Heart right ventricle (tissue), 16 donors: ENCODE data around the gene CACNA1G. TPM values are rescaled to one million over a fixed set of nuclear protein-coding genes. Genes with fewer than 3 reads are reported as not detected.

ENCODE experiments used
- ATAC-seq, 8 donors: fragments of 200-7000 bp; cut with Tn5 transposase; one replicate each; pipeline ENCODE4 v1.9.1; 2020; ENCODE audit warnings: mild to moderate bottlenecking in 8 of 8, moderate library complexity in 8 of 8, moderate number of reproducible peaks in 1 of 8
- DNase-seq, 2 donors: peaks; one replicate each; pipeline ENCODE4 v3.0.0-alpha.2; 2020
- H3K27ac ChIP-seq, 10 donors: fragments of 200-600 bp; sonication (generic) in 2 of 10; one replicate each; pipeline versions ENCODE4 v1.5.0 to v1.8.0; 2020 to 2022; ENCODE audit warnings: mild to moderate bottlenecking in 3 of 10
- H3K27me3 ChIP-seq, 7 donors: fragments of 200-600 bp; one replicate each; pipeline ENCODE4 v1.8.0; 2021 to 2022; ENCODE audit warnings: mild to moderate bottlenecking in 2 of 7
- H3K36me3 ChIP-seq, 9 donors: fragments of 200-600 bp; sonication (generic) in 1 of 9; one replicate each; pipeline versions ENCODE4 v1.5.0 to v1.8.0; 2020 to 2022; ENCODE audit warnings: mild to moderate bottlenecking in 2 of 9
- H3K4me1 ChIP-seq, 9 donors: fragments of 200-600 bp; sonication (generic) in 1 of 9; one replicate each; pipeline versions ENCODE4 v1.5.0 to v1.8.0; 2020 to 2022; ENCODE audit warnings: mild to moderate bottlenecking in 4 of 9
- H3K4me3 ChIP-seq, 10 donors: fragments of 200-600 bp; sonication (generic) in 2 of 10; one replicate each; pipeline versions ENCODE4 v1.5.0 to v1.8.0; 2020 to 2022; ENCODE audit warnings: mild to moderate bottlenecking in 7 of 10, moderate library complexity in 2 of 10
- H3K9me3 ChIP-seq, 11 donors: fragments of 200-600 bp in 10 of 11; sonication (generic) in 2 of 11; one replicate each; pipeline versions ENCODE4 v1.5.0 to v1.8.0; 2013 to 2022; ENCODE audit warnings: mild to moderate bottlenecking in 2 of 11, control low read depth in 1 of 11, moderate library complexity in 1 of 11
- WGBS, 2 donors: extraction: QIAGEN DNeasy Blood & Tissue Kit; methylation state at CpG; one replicate each; pipeline ENCODE4 v1.1.7; 2013; ENCODE audit warnings: inconsistent platforms in 1 of 2; 5-methylcytosine and 5-hydroxymethylcytosine counted together
- intact Hi-C, 10 donors: fragments of 100-400 bp; cut with DNase I; formaldehyde crosslinking; loops; one replicate each; pipeline versions ENCODE4 v1.11.1 to v1.14.2; 2022
- polyA plus RNA-seq, 2 donors: library from polyadenylated mRNA; stranded (reverse); fragments of 200-250 nt; gene quantifications; one replicate each; pipeline ENCODE4 v1.2.3, GENCODE V29; 2013
- total RNA-seq, 10 donors: library from RNA; stranded (reverse); fragmentation: NEBNext Ultra II Directional in 3 of 10; extraction: Animal tissue kit (Norgen Biotek cat#: 25700) in 3 of 10; gene quantifications; one replicate each; pipeline versions ENCODE4 v1.2.1 to v1.2.4, GENCODE V29; 2021 to 2023
- TF ChIP-seq, protein P1 (sequence below), 9 donors: fragments of 200-600 bp; sonication (generic) in 2 of 9; IDR thresholded peaks; one replicate each; pipeline versions ENCODE4 v1.5.0 to v1.8.0; 2021 to 2022; ENCODE audit warnings: antibody characterized with exemption in 9 of 9, mild to moderate bottlenecking in 5 of 9, moderate library complexity in 1 of 9
- donor health status: Arrhythmogenic right ventricular cardiomyopathy.
- donor health status: ischemic (EF 13 %, LVEDD 7.1; RV severe dilation, severe dysfunction).
- donor health status: healthy with polysubstance abuse.
- donor health status: DM: no; HTN: yes; CAD: no.
- donor health status: DM: no; HTN: no; CAD: no.
- donor health status: ischemic (EF 25% LVEDD 6.9; RV normal size, moderate dysfunction).
- donor health status: ischemic (EF 25% LVEDD 5.7; RV mildly dilated, moderate dysfunction).
- donor health status: healthy.
- donor health status: DM: yes; HTN: yes; CAD: no.
- donor health status: Ischemic cardiomyopathy.
- donor health status: ischemic (EF 35%, LVEDD 5.7; RV mildly dilated, moderate dysfunction).
- donor health status: nonischemic (EF 11% LVEDD 7.7; RV severe dilation, severe dysfunction).
- donor health status: DM: yes; HTN: yes; CAD: no.
- donor health status: PGD.
- donor health status: ischemic (EF 29% LVEDD 5.4; RV normal size, mild dysfunction).
- donor health status: nonischemic (EF 23%, LVEDD 6.1; RV moderate dilation, normal function).

The CACNA1G gene
- total and polyA plus RNA-seq, 12 donors, result 0.04 to 0.46 (median 0.24) TPM

GRCh38 chr17:50523208-50523607 lies 37.3 kb upstream of the CACNA1G start:
- Histone ChIP-seq H3K27ac (no peak overlapping the region), H3K9me3 (no peaks in the 10 kb centered on the region), H3K4me1 (peaks cover 0 to 6% (median 0%) of the 10 kb centered on the region in 9 donors), H3K36me3 (no peaks in the 10 kb centered on the region), H3K27me3 (no peaks in the 10 kb centered on the region), H3K4me3 (no peak overlapping the region)
- intact Hi-C loops, result no loop called here
- TF ChIP-seq, protein P1, sequence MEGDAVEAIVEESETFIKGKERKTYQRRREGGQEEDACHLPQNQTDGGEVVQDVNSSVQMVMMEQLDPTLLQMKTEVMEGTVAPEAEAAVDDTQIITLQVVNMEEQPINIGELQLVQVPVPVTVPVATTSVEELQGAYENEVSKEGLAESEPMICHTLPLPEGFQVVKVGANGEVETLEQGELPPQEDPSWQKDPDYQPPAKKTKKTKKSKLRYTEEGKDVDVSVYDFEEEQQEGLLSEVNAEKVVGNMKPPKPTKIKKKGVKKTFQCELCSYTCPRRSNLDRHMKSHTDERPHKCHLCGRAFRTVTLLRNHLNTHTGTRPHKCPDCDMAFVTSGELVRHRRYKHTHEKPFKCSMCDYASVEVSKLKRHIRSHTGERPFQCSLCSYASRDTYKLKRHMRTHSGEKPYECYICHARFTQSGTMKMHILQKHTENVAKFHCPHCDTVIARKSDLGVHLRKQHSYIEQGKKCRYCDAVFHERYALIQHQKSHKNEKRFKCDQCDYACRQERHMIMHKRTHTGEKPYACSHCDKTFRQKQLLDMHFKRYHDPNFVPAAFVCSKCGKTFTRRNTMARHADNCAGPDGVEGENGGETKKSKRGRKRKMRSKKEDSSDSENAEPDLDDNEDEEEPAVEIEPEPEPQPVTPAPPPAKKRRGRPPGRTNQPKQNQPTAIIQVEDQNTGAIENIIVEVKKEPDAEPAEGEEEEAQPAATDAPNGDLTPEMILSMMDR (IDR thresholded peaks at IDR 0.05), result no peak
- DNase-seq (no peak), ATAC-seq (no peak)
- WGBS, 2 donors, result 86 to 89% methylated on average over 2 of the region's 2 CpGs

GRCh38 chr17:50524838-50525237 lies 35.7 kb upstream of the CACNA1G start:
- Histone ChIP-seq H3K4me1 (no peaks in the 10 kb centered on the region), H3K27me3 (peaks cover 0 to 8% (median 0%) of the 10 kb centered on the region in 7 donors), H3K27ac (no peak overlapping the region), H3K4me3 (no peak overlapping the region), H3K36me3 (no peaks in the 10 kb centered on the region), H3K9me3 (no peaks in the 10 kb centered on the region)
- TF ChIP-seq, protein P1 (IDR thresholded peaks at IDR 0.05), result no peak
- DNase-seq (no peak), ATAC-seq (no peak)
- intact Hi-C loops, result no loop called here
- 93 to 95% methylated on average over 18 of the region's 18 CpGs for WGBS, 2 donors

DNA sequence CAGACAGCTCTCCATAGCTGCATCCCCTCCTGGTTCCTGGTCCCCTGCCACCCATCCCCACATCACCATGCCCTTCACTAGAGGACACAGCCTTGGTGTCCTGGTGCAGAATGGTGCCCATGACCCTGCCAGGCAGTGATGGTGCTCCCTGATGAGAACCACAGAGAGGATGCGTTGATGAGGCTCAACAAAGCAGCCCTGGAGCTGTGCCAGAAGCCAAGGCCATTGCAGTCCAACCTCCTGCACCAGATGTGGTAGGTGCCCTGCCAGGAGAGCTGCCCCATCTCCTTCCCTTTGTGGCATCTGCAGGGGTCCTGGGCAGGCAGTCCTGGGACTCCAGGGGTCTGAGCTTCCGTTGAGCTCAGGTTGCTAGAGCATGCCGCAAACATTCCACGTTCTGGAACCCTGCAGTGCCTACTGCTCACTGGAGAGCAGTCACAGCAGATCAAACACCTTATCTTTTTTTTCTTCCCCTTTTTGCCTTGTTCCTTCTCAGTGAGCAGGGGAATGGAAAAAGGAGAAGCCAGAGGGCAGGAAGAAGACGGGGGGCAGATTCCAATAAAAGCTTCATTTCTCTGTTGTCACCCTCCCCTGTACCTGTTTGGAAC lies 33.3 kb upstream of the CACNA1G start:
- TF ChIP-seq, protein P1 (IDR thresholded peaks at IDR 0.05), result no peak
- 62 to 76% methylated on average over 5 of the region's 5 CpGs for WGBS, 2 donors
- no peak overlapping the region for H3K27ac ChIP-seq
- H3K4me1 ChIP-seq, result peaks cover 0 to 4% (median under 1%) of the 10 kb centered on the region in 9 donors
- H3K36me3 ChIP-seq, result no peaks in the 10 kb centered on the region
- H3K27me3 ChIP-seq, result peaks cover 0 to 28% (median 17%) of the 10 kb centered on the region in 7 donors
- DNase-seq (no peak), ATAC-seq (peak in 1 of 8 donors; percentile 7)
- H3K9me3 ChIP-seq, result no peaks in the 10 kb centered on the region
- no peak overlapping the region for H3K4me3 ChIP-seq
- intact Hi-C loops, result no loop called here

GRCh38 chr17:50527949-50528474 lies 32.5 kb upstream of the CACNA1G start:
- Histone ChIP-seq H3K27ac (no peak overlapping the region), H3K36me3 (no peaks in the 10 kb centered on the region), H3K4me3 (no peak overlapping the region), H3K27me3 (peaks cover 0 to 35% (median 24%) of the 10 kb centered on the region in 7 donors), H3K9me3 (no peaks in the 10 kb centered on the region), H3K4me1 (peaks cover 0 to 11% (median 7%) of the 10 kb centered on the region in 9 donors)
- intact Hi-C loops, result no loop called here
- ATAC-seq, result no peak
- WGBS, 2 donors, result 75 to 90% methylated on average over 4 of the region's 4 CpGs
- TF ChIP-seq, protein P1 (IDR thresholded peaks at IDR 0.05), result no peak
- no peak for DNase-seq
